Breast epithelium (tissue), 4 donors: ENCODE data around the gene ACACA. TPM values are rescaled to one million over a fixed set of nuclear protein-coding genes. Genes with fewer than 3 reads are reported as not detected.

Source experiments
- DNase-seq, 2 donors: peaks; one replicate each; pipeline ENCODE4 v3.0.0-alpha.2; 2019; ENCODE audit warnings: low spot score in 2 of 2
- H3K27ac ChIP-seq, 2 donors: fragments of 200-600 bp; sonication (generic) in 1 of 2; one replicate each; pipeline ENCODE4 v1.5.1; 2016 to 2019; ENCODE audit warnings: mild to moderate bottlenecking in 1 of 2
- H3K27me3 ChIP-seq, 2 donors: fragments of 200-600 bp; sonication (generic) in 1 of 2; one replicate each; pipeline versions ENCODE4 v1.5.1 to v1.6.0; 2017 to 2019; ENCODE audit warnings: control low read depth in 1 of 2, mild to moderate bottlenecking in 1 of 2
- H3K36me3 ChIP-seq: fragments of 200-600 bp; one replicate; pipeline ENCODE4 v1.5.1; 2019
- H3K4me1 ChIP-seq, 2 donors: fragments of 200-600 bp; sonication (generic); one replicate each; pipeline ENCODE4 v1.5.1; 2016 to 2019; ENCODE audit warnings: control low read depth in 1 of 2
- H3K4me3 ChIP-seq, 3 donors: fragments of 200-600 bp; sonication (generic); 1 replicate in 2 of 3; 2 replicates in 1 of 3; pipeline ENCODE4 v1.5.1; 2016 to 2019; ENCODE audit warnings: mild to moderate bottlenecking in 3 of 3, moderate library complexity in 2 of 3
- H3K9me3 ChIP-seq, 2 donors: fragments of 200-600 bp; sonication (generic) in 1 of 2; one replicate each; pipeline ENCODE4 v1.5.1; 2016 to 2019; ENCODE audit warnings: control low read depth in 1 of 2
- CTCF ChIP-seq, 3 donors: fragments of 450-650 bp; IDR thresholded peaks; one replicate each; pipeline ENCODE4 v1.5.1; 2016 to 2017; ENCODE audit warnings: antibody characterized with exemption in 3 of 3, mild to moderate bottlenecking in 3 of 3, moderate library complexity in 3 of 3
- POLR2A ChIP-seq: fragments of 450-650 bp; IDR thresholded peaks from one replicate; pipeline ENCODE4 v1.6.1; 2016; ENCODE audit warnings: antibody characterized with exemption, mild to moderate bottlenecking, moderate library complexity
- POLR2AphosphoS5 ChIP-seq, 3 donors: sonication (generic); formaldehyde crosslinking; IDR thresholded peaks; one replicate each; pipeline ENCODE4 v1.6.1; 2017; ENCODE audit warnings: antibody characterized with exemption in 3 of 3
- intact Hi-C: fragments of 100-400 bp; cut with DNase I; formaldehyde crosslinking; loops from one replicate; pipeline ENCODE4 v1.15.1; 2023; ENCODE audit warnings: low total_unique reads
- total RNA-seq, 3 donors: library from RNA; depleted of rRNA; stranded (reverse); fragments of >200 nt; gene quantifications; one replicate each; pipeline ENCODE4 v1.1.0, GENCODE V29; 2016

The ACACA gene
- total RNA-seq, 3 donors from 2014 or later = 32.8 to 46.5 (median 36.1) TPM

GRCh38 chr17:37322106-37322505 is 84.5 kb downstream of the ACACA start:
- no peaks in the 10 kb centered on the region for H3K27me3 ChIP-seq
- H3K27ac ChIP-seq = no peak overlapping the region
- intact Hi-C loops = no loop called here
- TF ChIP-seq POLR2AphosphoS5 (IDR thresholded peaks at IDR 0.05) (no peak), CTCF (IDR thresholded peaks at IDR 0.05) (no peak), POLR2A (no peak)
- no peak overlapping the region for H3K4me3 ChIP-seq
- no peaks in the 10 kb centered on the region for H3K36me3 ChIP-seq
- no peaks in the 10 kb centered on the region for H3K4me1 ChIP-seq
- H3K9me3 ChIP-seq = no peaks in the 10 kb centered on the region
- DNase-seq = no peak

- H3K27ac ChIP-seq = no peak overlapping the region
- TF ChIP-seq POLR2A (no peak), CTCF (IDR thresholded peaks at IDR 0.05) (no peak)
- intact Hi-C loops = no loop called here
- H3K36me3 ChIP-seq = no peaks in the 10 kb centered on the region
- H3K4me1 ChIP-seq = no peaks in the 10 kb centered on the region
- DNase-seq = no peak
- no peaks in the 10 kb centered on the region for H3K27me3 ChIP-seq
- no peak overlapping the region for H3K4me3 ChIP-seq
- H3K9me3 ChIP-seq = no peaks in the 10 kb centered on the region
Observed at GRCh38 chr17:37318931-37319594, 87.6 kb downstream of the ACACA start.

- intact Hi-C loops = no loop called here
Observed at GRCh38 chr17:37317867-37318266, 88.8 kb downstream of the ACACA start.

GRCh38 chr17:37315601-37316000 is 91.0 kb downstream of the ACACA start:
- Histone ChIP-seq H3K4me1 (no peaks in the 10 kb centered on the region), H3K27me3 (no peaks in the 10 kb centered on the region), H3K36me3 (no peaks in the 10 kb centered on the region), H3K27ac (no peak overlapping the region), H3K9me3 (no peaks in the 10 kb centered on the region), H3K4me3 (no peak overlapping the region)
- intact Hi-C loops = no loop called here
- no peak for DNase-seq
- TF ChIP-seq CTCF (IDR thresholded peaks at IDR 0.05) = no peak
- TF ChIP-seq POLR2AphosphoS5 (IDR thresholded peaks at IDR 0.05) = no peak
- TF ChIP-seq POLR2A = no peak

More at GRCh38 chr17:37317867-37318266, 88.8 kb downstream of the ACACA start:
- no peaks in the 10 kb centered on the region for H3K4me1 ChIP-seq
- H3K27me3 ChIP-seq = no peaks in the 10 kb centered on the region
- H3K36me3 ChIP-seq = no peaks in the 10 kb centered on the region
- no peaks in the 10 kb centered on the region for H3K9me3 ChIP-seq
- TF ChIP-seq CTCF (IDR thresholded peaks at IDR 0.05) (no peak), POLR2A (no peak), POLR2AphosphoS5 (IDR thresholded peaks at IDR 0.05) (no peak)
- no peak for DNase-seq
- H3K4me3 ChIP-seq = no peak overlapping the region
- no peak overlapping the region for H3K27ac ChIP-seq

GRCh38 chr17:37312137-37312923 is 94.3 kb downstream of the ACACA start:
- intact Hi-C loops = no loop called here
- no peaks in the 10 kb centered on the region for H3K9me3 ChIP-seq
- H3K27me3 ChIP-seq = no peaks in the 10 kb centered on the region
- DNase-seq = no peak
- no peak overlapping the region for H3K27ac ChIP-seq
- TF ChIP-seq POLR2A = no peak
- TF ChIP-seq POLR2AphosphoS5 (IDR thresholded peaks at IDR 0.05) = no peak
- TF ChIP-seq CTCF (IDR thresholded peaks at IDR 0.05) = no peak
- H3K4me1 ChIP-seq = no peaks in the 10 kb centered on the region
- no peaks in the 10 kb centered on the region for H3K36me3 ChIP-seq
- no peak overlapping the region for H3K4me3 ChIP-seq
